Retinal pigment epithelial cell (primary cell): Measurements from ENCODE around the gene POGLUT2.
A peak's percentile ranks its signal among the peaks of the same experiment; 100 is the strongest.

Source experiments
- DNase-seq: peaks from one replicate; pipeline ENCODE4 v3.0.0-alpha.2; 2010; ENCODE audit warnings: low read depth
- H3K4me3 ChIP-seq: 2 replicates; pipeline ENCODE4 v1.5.1; 2011; ENCODE audit warnings: mild to moderate bottlenecking, low read length, control low read depth, moderate library complexity
- CTCF ChIP-seq: conservative IDR thresholded peaks from 2 replicates; pipeline ENCODE4 v1.5.1; 2011; ENCODE audit warnings: low read depth, low read length, control low read depth, inconsistent platforms

Gene POGLUT2

GRCh38 chr13:102763741-102764140 is 35.0 kb downstream of the POGLUT2 start:
- TF ChIP-seq CTCF = no peak
- no peak overlapping the region for H3K4me3 ChIP-seq
- no peak for DNase-seq

GRCh38 chr13:102761071-102761470 is 37.7 kb downstream of the POGLUT2 start:
- DNase-seq = no peak
- H3K4me3 ChIP-seq = no peak overlapping the region
- TF ChIP-seq CTCF = no peak

GRCh38 chr13:102758842-102759241 is 39.9 kb downstream of the POGLUT2 start:
- no peak for TF ChIP-seq CTCF
- no peak overlapping the region for H3K4me3 ChIP-seq
- DNase-seq = no peak

- TF ChIP-seq CTCF = no peak
- no peak overlapping the region for H3K4me3 ChIP-seq
- DNase-seq = peak; percentile 12
Observed at GRCh38 chr13:102757006-102757405, 41.8 kb downstream of the POGLUT2 start.

- H3K4me3 ChIP-seq = no peak overlapping the region
Observed at GRCh38 chr13:102751886-102752285, 46.9 kb downstream of the POGLUT2 start.

GRCh38 chr13:102742506-102742905 is 56.3 kb downstream of the POGLUT2 start:
- no peak for TF ChIP-seq CTCF
- H3K4me3 ChIP-seq = no peak overlapping the region
- no peak for DNase-seq

More at GRCh38 chr13:102751886-102752285, 46.9 kb downstream of the POGLUT2 start:
- no peak for TF ChIP-seq CTCF
- no peak for DNase-seq

GRCh38 chr13:102742101-102742500 is 56.7 kb downstream of the POGLUT2 start:
- TF ChIP-seq CTCF = no peak
- DNase-seq = no peak
- H3K4me3 ChIP-seq = no peak overlapping the region
